Measurements from ENCODE around the gene IL17RD. TPM values are rescaled to one million over a fixed set of nuclear protein-coding genes. Genes with fewer than 3 reads are reported as not detected.
A peak's percentile ranks its signal among the peaks of the same experiment; 100 is the strongest.

The IL17RD gene
- polyA plus RNA-seq, 1 of the 3 experiments (the other 2 are of a cell fraction), result 2.4 TPM

DNA sequence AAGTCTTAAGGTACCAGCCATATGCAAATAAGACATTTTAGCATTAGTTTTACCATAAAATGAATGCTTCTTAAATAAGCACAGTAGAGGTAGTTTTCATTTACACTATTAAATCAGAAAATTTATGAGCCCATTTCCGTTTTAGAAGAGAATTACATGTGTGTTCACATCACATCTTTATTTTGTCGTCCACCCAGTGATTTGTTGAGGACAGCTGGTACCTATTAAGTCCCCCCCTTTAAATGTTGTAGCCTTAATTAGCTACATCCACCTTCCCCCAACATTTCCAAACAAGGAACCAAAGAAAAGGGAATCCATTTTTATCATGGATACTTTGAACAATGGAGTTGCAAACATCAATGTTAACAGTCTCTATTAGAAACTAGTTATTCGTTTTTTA, 6.8 kb downstream of the IL17RD start:
- ChIA-PET POLR2A (interaction anchor here (0.6 to 1.4 kb wide), 2 partner anchors 11 to 28 kb away, joined by 3 to 5 read pairs; no protein-coding TSS in a partner anchor), CTCF (interaction anchor here (1.6 to 3.8 kb wide), 3 partner anchors 11 to 30 kb away, joined by 3 to 19 read pairs (median 13); no protein-coding TSS in a partner anchor)
- H4K20me1 ChIP-seq (ENCODE audit: insufficient read depth), result no peaks in the 10 kb centered on the region
- no peaks in the 10 kb centered on the region for H3F3A ChIP-seq (replicated peaks; ENCODE audit: insufficient read depth)
- no peaks in the 10 kb centered on the region for H3K27me3 ChIP-seq (ENCODE audit: insufficient read depth)
- no peak overlapping the region for H2AFZ ChIP-seq (ENCODE audit: low read depth)
- H3K4me2 ChIP-seq, result no peak overlapping the region
- 82% methylated on average over 3 of the region's 3 CpGs for WGBS (ENCODE audit: low lambda C conversion rate)
- TF ChIP-seq MXI1 (IDR thresholded peaks at IDR 0.05; ENCODE audit: low read depth, low read length) (no peak), YY1 (IDR thresholded peaks at IDR 0.05; ENCODE audit: low read depth) (no peak), CHD2 (IDR thresholded peaks at IDR 0.05; ENCODE audit: low read length, partially characterized antibody) (peak; percentile 16), EP300 (IDR thresholded peaks at IDR 0.05; ENCODE audit: borderline replicate concordance in 1 of 2, low read depth in 1 of 2, low read length in 1 of 2) (peak in 1 of 2 experiments; percentile 47; a peak in 1 of 4 replicates)
- H3K79me2 ChIP-seq (ENCODE audit: insufficient read depth), result no peaks in the 10 kb centered on the region
- H3K4me1 ChIP-seq (ENCODE audit: control insufficient read depth in 1 of 2, insufficient read depth in 2 of 2, low read depth in 1 of 2, low read length in 1 of 2), result peaks cover 7 to 86% of the 10 kb centered on the region in 2 experiments; a peak in 2 of 4 replicates
- H3K9me2 ChIP-seq, result no peaks in the 10 kb centered on the region
- no peak overlapping the region for H3K4me3 ChIP-seq (ENCODE audit: low read depth in 2 of 2, low read length in 1 of 2)
- H3K9me3 ChIP-seq, result no peaks in the 10 kb centered on the region
- H3K36me3 ChIP-seq (replicated peaks in 1 of 2; ENCODE audit: control insufficient read depth in 1 of 2, insufficient read depth in 2 of 2, low read length in 1 of 2), result no peaks in the 10 kb centered on the region
- H3K9ac ChIP-seq, result no peak overlapping the region
- no peak for DNase-seq
- H3K27ac ChIP-seq (ENCODE audit: low read depth in 2 of 2, low read length in 1 of 2), result peak overlapping the region in 1 of 2 experiments; percentile 78; a peak in 2 of 4 replicates

- no peaks in the 10 kb centered on the region for H3F3A ChIP-seq (replicated peaks; ENCODE audit: insufficient read depth)
- no peaks in the 10 kb centered on the region for H4K20me1 ChIP-seq (ENCODE audit: insufficient read depth)
- no peaks in the 10 kb centered on the region for H3K79me2 ChIP-seq (ENCODE audit: insufficient read depth)
- H3K4me1 ChIP-seq (ENCODE audit: control insufficient read depth in 1 of 2, insufficient read depth in 2 of 2, low read depth in 1 of 2, low read length in 1 of 2), result peaks cover 7 to 86% of the 10 kb centered on the region in 2 experiments; a peak in 2 of 4 replicates
- TF ChIP-seq GABPA (IDR thresholded peaks at IDR 0.05; ENCODE audit: low read depth), result no peak
- no peak for TF ChIP-seq MXI1 (IDR thresholded peaks at IDR 0.05; ENCODE audit: low read depth, low read length)
- TF ChIP-seq IRF3 (IDR thresholded peaks at IDR 0.05; ENCODE audit: low read depth, low read length), result no peak
- no peak for TF ChIP-seq FOSL2 (IDR thresholded peaks at IDR 0.05; ENCODE audit: borderline replicate concordance, low read depth)
- TF ChIP-seq, protein P1, sequence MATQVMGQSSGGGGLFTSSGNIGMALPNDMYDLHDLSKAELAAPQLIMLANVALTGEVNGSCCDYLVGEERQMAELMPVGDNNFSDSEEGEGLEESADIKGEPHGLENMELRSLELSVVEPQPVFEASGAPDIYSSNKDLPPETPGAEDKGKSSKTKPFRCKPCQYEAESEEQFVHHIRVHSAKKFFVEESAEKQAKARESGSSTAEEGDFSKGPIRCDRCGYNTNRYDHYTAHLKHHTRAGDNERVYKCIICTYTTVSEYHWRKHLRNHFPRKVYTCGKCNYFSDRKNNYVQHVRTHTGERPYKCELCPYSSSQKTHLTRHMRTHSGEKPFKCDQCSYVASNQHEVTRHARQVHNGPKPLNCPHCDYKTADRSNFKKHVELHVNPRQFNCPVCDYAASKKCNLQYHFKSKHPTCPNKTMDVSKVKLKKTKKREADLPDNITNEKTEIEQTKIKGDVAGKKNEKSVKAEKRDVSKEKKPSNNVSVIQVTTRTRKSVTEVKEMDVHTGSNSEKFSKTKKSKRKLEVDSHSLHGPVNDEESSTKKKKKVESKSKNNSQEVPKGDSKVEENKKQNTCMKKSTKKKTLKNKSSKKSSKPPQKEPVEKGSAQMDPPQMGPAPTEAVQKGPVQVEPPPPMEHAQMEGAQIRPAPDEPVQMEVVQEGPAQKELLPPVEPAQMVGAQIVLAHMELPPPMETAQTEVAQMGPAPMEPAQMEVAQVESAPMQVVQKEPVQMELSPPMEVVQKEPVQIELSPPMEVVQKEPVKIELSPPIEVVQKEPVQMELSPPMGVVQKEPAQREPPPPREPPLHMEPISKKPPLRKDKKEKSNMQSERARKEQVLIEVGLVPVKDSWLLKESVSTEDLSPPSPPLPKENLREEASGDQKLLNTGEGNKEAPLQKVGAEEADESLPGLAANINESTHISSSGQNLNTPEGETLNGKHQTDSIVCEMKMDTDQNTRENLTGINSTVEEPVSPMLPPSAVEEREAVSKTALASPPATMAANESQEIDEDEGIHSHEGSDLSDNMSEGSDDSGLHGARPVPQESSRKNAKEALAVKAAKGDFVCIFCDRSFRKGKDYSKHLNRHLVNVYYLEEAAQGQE (IDR thresholded peaks at IDR 0.05; ENCODE audit: low read depth, low read length), result no peak
- TF ChIP-seq TCF12 (IDR thresholded peaks at IDR 0.05), result no peak
- TF ChIP-seq ELF1 (IDR thresholded peaks at IDR 0.05), result no peak
- TF ChIP-seq, protein P2, sequence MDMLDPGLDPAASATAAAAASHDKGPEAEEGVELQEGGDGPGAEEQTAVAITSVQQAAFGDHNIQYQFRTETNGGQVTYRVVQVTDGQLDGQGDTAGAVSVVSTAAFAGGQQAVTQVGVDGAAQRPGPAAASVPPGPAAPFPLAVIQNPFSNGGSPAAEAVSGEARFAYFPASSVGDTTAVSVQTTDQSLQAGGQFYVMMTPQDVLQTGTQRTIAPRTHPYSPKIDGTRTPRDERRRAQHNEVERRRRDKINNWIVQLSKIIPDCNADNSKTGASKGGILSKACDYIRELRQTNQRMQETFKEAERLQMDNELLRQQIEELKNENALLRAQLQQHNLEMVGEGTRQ (IDR thresholded peaks at IDR 0.05; ENCODE audit: borderline replicate concordance, low read depth, low read length), result no peak
- no peak for TF ChIP-seq SMC3 (IDR thresholded peaks at IDR 0.05; ENCODE audit: low read depth, low read length)
- H3K9me2 ChIP-seq, result no peaks in the 10 kb centered on the region
- ChIA-PET CTCF (interaction anchor here (1.1 to 3.8 kb wide), 5 partner anchors 10 to 29 kb away, joined by 3 to 13 read pairs (median 3); no protein-coding TSS in a partner anchor), POLR2A (interaction anchor here (0.6 to 0.7 kb wide), 3 partner anchors 10 to 27 kb away, joined by 3 read pairs; no protein-coding TSS in a partner anchor)
- WGBS (ENCODE audit: low lambda C conversion rate), result 79% methylated on average over 10 of the region's 10 CpGs
- H3K4me3 ChIP-seq (ENCODE audit: low read depth in 2 of 2, low read length in 1 of 2), result no peak overlapping the region
- no peak overlapping the region for H3K4me2 ChIP-seq
- no peaks in the 10 kb centered on the region for H3K9me3 ChIP-seq
- H3K9ac ChIP-seq, result no peak overlapping the region
- H2AFZ ChIP-seq (ENCODE audit: low read depth), result no peak overlapping the region
- no peaks in the 10 kb centered on the region for H3K27me3 ChIP-seq (ENCODE audit: insufficient read depth)
- no peaks in the 10 kb centered on the region for H3K36me3 ChIP-seq (replicated peaks in 1 of 2; ENCODE audit: control insufficient read depth in 1 of 2, insufficient read depth in 2 of 2, low read length in 1 of 2)
- no peak for DNase-seq
- H3K27ac ChIP-seq (ENCODE audit: low read depth in 2 of 2, low read length in 1 of 2), result peak overlapping the region in 1 of 2 experiments; percentile 78; a peak in 2 of 4 replicates
These were observed 7.6 kb downstream of the IL17RD start for GRCh38 chr3:57157545-57157944.

Data from SK-N-SH (cell line).